Hematopoietic multipotent progenitor cell treated with erythropoietin and hydrocortisone succinate and interleukin-3 and kit ligand, for 8 days (in vitro differentiated cells): ENCODE results near the gene PTPRR.

ENCODE experiments used
- DNase-seq: peaks from one replicate; pipeline ENCODE4 v3.0.0-alpha.2; 2015

Gene PTPRR

DNA sequence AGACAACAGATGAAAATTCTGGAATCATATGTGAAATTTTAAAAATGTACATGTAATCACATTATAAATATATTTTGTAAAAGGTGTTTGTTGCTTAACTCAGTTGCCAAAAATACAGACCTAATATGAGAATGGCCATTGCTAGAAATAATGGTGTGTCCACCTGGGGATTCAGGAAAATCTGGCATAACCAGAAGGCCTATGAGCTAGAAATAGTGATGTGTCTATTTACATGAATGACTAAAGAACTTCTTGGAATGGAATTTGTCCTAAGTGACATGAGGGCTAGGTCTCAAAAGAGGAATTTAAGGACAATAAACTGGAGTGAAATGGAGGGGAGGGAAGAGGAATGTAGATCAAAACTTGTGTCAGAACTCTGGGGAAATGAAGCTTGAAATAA lies 126.4 kb downstream of the PTPRR start:
- no peak for DNase-seq

DNA sequence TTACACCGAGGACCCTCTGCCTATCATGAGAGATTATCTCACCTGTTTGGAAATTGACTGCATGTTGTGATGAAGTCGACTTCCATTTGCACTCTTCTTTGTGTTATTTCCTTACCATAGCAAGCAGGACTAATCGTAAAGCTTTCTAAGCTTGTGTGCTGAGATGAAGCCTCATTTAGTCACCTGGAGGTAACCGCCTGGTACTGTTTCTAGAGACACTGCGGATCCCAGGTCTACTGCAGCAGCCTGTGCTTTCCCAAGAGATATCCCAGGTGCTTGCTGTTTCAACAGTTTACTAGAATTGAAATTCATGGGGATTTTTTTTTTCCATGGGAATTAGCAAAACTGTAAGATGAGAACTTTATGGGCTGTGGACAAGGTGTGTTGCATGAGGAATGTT lies 131.8 kb downstream of the PTPRR start:
- no peak for DNase-seq

DNA sequence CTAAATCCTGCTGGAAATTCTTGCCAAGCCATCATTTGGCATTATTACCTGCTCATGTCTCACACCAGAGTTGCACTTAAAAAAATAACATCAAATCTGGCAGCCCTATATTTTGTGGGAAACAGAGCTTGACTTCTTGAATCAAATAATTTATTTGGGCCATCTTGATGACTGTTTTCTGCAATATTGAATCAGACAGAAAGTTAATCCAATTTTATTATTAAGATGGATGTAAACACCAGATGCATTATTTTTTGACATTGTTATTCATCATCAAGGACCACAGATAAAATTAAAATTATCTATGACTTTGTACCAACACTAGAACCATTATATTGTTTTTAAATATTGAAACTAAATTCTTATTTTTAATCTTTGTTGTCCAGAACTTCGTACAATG lies 132.9 kb downstream of the PTPRR start:
- no peak for DNase-seq

DNA sequence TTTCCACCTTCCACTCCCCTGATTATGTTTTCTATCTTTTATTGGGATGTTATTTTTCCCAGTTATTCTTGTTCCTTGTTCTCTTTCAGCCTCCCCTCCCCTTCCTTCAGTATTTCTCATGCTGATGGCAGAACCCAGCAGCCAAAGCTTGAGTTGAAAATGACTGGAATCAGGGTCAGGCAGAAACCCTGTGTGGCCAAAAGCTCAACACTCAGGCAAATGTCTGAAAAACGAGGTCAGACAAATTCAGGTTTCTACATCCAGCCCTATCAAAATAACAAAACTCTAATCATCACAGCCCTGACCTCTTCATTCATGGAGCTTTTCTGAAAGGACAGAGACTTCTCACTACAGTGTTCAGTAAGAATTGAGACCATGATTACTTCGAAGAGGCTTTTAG lies 134.6 kb downstream of the PTPRR start:
- DNase-seq, result no peak

- no peak for DNase-seq
Measured at GRCh38 chr12:70784042-70784668, 136.4 kb downstream of the PTPRR start.

DNA sequence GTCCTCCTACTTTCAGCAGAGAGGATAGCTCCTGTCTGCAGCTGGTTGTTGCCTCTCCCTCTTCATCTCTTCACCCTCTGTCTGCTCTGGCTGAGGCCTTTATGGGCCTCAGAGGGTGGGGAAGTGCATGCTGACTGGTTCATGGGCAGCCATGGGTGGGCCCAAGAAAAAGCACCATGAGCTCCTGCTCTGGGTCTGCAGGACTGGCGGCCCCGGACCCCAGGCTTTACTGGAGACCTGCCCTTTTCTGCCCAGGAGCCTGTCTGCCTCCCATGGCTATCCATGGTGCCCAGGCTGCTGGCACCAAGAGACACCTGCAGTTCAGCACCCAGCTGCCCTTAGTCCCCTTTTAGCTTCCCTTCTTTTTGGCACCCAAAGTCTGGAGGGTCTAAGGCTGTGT lies 137.1 kb downstream of the PTPRR start:
- no peak for DNase-seq

DNA sequence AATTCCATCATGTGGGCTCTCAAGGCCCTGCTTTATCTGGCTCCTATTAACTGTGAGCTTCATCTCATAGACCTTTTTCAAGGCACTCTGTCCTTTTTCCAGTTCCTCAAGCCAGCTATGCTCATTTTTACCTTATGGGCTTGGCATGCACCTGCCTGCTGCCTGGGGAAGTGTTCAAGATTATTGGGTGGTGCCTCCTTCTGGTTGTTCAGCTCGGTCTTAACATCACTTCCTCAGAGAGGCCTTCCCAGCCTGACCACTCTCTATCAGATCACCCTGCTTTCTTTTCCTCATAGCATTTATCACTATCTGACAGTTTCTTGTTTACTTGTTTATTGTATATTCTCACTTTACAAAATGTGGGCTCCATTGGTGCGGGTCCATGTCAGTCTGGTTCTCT lies 141.3 kb downstream of the PTPRR start:
- no peak for DNase-seq

GRCh38 chr12:70774055-70774454 lies 146.5 kb downstream of the PTPRR start:
- no peak for DNase-seq

DNA sequence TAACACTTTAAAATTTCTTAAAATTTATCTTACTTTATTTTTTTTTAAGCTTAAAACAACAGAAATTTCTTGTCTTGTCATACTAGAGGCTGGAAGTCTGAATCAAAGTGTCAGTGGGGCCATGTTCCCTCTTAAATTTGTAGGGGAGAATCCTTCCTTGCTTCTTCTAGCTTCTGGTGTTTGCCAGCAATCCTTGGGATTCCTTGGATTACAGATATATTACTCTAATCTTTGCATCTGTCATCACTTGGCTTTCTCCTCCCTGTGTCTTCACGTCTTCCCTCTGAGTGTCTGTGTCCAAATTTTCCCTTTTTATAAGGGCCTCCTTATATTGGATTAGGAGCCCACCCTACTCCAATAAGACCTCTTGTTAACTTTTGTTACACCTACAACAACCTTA lies 147.7 kb downstream of the PTPRR start:
- DNase-seq, result no peak

DNA sequence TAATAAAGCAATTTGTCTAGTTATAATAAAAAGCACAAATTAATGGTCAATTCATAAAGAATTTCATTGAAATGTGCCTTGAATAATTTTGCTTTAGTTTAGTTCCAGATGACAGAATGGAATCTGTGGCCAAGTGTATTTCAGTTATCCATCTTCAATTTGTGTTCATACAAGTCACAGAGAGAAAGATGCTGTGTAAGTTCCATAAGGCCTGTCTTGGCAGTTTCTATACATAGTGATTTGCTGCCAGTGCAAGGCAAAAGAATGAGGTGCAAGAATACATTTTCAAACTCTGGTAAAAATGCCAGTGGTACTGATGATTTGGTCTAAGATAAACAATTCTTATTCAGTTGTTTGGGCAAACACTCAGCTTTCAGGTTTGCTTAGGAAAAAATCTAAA lies 149.0 kb downstream of the PTPRR start:
- no peak for DNase-seq

GRCh38 chr12:70763666-70764065 lies 156.9 kb downstream of the PTPRR start:
- DNase-seq, result no peak

DNA sequence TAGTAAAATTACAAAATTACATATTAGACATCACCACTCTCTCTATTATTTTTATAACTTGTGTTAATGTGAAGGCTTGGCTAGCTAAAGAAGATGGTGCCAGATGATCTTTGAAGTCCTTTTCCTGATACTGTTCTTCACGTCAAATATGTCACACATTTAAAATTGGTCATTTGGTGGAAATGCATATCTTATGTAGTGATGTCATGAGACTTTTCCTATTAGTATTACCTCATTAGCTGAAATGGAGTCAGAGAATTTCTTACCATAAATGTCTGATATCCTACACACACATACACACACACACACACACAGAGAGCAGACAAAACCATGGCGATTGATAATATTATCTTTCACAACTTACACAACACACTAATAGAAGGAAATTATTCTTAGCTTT lies 158.5 kb downstream of the PTPRR start:
- no peak for DNase-seq

DNA sequence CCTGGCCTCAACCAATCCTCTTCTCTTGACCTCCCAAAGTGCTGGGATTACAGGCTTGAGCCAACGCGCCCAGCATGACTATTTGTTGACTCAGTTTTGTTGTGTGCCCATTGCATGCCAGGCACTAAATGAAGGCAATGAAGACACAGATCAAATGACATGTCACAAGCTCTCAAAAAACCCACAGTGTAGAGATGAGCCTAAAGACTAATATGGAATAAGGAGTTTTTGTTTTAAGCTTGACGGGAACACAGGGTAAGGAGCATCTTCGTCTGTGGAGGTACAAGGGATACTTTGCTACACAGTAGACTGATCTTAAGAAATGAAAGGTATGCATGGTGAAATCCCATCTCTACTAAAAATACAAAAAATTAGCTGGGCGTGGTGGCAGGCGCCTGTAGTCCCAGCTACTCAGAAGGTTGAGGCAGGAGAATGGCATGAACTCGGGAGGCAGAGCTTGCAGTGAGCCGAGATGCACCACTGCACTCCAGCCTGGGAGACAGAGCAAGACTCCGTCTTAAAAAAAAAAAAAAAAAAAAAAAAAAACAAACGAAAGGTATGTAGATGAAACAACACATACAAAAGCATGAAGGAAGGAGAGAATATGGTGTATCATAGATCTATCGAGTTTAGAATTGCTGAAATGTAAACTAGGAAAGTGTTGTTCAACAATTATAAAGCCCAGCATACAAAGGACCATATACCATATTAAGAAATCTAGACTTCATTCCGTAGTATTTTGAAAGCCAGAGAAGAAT lies 161.2 kb downstream of the PTPRR start:
- no peak for DNase-seq

DNA sequence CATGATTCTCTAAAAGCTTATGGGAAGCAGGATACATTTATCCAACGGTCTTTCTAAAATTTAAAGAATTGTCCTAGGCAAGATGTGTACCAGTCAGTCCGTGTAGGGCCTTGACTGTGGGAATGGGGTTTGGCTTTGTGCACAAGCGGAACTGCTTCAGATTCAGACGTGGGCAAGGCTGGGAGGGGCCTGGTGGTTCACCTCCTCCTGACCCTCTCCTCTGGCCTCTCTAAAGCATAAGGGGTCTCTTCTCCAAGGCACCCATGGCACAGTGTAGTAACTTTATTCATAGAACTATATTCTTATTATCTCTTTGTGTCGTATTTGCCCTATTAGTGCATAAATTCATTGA lies 162.1 kb downstream of the PTPRR start:
- DNase-seq, result no peak

- DNase-seq, result no peak
Measured at GRCh38 chr12:70757830-70758493, 162.6 kb downstream of the PTPRR start.

DNA sequence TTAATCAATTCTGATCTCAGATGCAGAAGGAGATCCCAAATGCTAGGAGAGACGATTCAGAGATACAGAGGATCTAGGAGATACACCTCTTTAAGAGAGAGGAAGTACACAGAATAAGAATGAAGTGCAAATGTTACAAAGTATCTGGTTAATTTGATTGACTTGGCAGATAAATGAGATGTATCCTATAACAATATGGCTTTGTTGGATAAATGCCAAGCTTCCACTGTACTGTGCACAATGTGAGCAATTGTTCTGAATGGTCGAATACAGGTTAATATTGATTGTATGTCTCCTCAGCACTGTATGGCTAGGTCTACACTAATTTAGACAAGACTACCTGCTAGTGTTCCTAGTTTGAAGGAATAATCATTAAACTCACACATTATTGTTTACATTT lies 163.7 kb downstream of the PTPRR start:
- DNase-seq, result no peak

GRCh38 chr12:70756118-70756517 lies 164.4 kb downstream of the PTPRR start:
- DNase-seq, result no peak

DNA sequence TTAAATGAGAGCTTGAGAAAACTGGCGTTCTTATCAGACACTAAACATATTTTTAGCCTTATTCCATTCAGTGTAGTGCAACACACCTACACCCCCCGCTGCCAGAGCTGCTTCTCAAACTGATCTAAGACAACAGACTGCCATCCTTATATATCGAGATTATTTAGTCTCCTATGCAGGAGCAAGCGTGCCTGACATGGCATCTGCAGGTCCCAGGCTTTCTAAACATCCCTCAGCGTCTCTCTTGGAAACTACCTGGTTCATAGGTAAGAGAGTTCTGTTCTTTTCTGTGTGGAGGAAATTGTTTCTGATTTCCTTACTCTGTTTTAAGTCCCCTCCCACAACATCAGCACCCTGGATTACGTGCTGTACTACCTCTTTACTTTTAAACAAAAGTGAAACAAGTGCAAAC lies 166.2 kb downstream of the PTPRR start:
- no peak for DNase-seq

DNA sequence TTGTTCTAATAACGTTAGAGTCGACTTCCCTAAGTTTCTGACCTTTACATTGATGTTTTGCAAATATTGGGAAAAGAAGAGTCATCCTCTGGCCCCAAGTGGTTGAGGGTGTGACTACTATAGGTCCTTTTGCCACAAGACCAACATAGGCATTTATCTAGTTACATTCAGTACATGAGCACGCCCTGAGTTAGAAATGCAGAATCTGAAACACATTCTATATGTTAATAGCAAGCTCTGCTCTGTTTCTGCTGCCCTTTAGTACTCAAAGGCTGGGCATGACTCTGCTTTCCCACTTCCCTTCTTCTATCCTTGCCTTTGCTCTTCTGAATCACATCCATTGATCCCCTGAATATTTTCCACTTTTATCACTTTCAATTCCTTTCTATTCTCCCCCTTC lies 168.2 kb downstream of the PTPRR start:
- DNase-seq, result no peak

- no peak for DNase-seq
Measured at GRCh38 chr12:70749931-70750330, 170.6 kb downstream of the PTPRR start.

DNA sequence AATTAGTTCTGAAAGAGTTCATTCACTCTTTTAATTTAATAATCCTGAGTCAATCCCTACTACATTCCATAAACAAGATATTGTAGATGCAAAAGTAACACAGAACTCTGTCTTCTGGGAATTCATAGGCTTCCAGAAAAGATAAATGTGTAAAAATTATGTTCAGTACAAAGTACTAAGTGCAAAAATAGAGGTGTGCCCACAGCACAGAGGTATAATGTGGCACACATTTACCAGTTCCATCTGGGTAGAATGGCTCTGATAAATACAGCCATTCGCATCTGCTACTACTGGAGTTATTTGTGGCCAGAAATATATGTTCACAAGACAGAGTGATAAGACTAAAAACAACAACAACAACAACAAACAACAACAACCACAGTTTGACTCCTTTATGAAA lies 171.7 kb downstream of the PTPRR start:
- DNase-seq, result no peak

DNA sequence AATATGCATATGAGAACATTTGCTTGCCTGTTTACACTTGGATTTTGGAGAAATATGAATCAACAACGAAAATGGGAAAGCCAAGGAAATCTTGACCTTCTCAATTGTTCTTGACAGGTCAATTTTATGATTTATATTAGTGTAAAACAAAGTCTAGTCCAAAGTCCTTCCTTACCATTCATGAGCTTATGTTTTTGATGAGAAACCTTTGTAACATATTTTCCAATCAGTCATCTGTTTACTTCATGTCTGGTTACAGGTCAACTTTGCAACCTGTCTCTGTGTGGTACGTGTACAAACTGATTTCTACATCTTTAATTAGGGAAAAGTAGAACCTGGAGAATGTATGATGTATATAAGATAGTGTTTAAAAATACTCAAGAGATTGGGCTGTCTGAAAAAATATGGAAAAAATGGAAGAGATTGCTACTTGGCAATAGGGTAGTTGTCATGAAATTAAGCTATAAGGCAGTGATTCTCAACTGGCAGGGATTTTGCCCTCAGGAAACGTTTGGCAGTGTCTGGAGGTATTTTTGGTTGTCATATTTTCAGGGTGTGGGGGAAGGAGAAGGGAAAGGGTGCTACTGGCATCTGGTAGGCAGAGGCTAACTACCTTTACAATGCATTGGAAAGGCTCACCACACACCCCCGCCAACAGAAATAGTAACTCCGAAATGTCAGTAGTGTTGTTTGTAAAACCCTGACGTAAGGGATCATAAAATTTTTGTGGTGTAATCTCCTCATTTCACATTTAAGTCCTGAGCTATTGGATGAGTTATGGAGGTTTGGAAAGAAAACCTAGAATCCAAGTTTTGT lies 172.9 kb downstream of the PTPRR start:
- no peak for DNase-seq

- no peak for DNase-seq
Measured at GRCh38 chr12:70745048-70745447, 175.5 kb downstream of the PTPRR start.

DNA sequence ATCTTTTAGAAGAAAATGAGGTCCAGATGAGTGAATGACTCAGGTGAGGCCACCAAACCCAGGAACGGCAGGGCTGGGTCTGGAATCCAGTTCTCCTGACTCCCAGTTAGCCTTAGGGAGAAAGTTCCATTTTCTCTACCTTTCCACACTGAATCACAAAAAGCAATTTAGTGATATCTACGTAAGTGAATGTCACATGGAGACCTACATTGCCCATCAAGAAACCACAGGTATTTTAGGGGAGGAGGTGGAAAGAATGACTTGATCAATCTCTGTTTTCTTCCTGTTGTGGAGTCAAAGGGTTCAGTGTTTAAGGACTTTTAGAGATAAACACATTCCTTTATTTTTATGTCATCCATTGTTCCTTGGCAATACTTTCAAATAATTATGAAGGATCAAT lies 176.4 kb downstream of the PTPRR start:
- no peak for DNase-seq
